Germinal center (tissue), 1 donor: Measurements from ENCODE around the gene PXYLP1.

Source experiments
- DNase-seq: peaks from one replicate; pipeline ENCODE4 v3.0.0; 2012; ENCODE audit warnings: mixed read lengths, low spot score

Gene PXYLP1

GRCh38 chr3:141229132-141229531, 2.5 kb upstream of the PXYLP1 start:
- DNase-seq: no peak

GRCh38 chr3:141230293-141230692, 1.3 kb upstream of the PXYLP1 start:
- DNase-seq: no peak

GRCh38 chr3:141231952-141232823, 563 bp downstream of the PXYLP1 start:
- DNase-seq: peak; percentile 29

DNA sequence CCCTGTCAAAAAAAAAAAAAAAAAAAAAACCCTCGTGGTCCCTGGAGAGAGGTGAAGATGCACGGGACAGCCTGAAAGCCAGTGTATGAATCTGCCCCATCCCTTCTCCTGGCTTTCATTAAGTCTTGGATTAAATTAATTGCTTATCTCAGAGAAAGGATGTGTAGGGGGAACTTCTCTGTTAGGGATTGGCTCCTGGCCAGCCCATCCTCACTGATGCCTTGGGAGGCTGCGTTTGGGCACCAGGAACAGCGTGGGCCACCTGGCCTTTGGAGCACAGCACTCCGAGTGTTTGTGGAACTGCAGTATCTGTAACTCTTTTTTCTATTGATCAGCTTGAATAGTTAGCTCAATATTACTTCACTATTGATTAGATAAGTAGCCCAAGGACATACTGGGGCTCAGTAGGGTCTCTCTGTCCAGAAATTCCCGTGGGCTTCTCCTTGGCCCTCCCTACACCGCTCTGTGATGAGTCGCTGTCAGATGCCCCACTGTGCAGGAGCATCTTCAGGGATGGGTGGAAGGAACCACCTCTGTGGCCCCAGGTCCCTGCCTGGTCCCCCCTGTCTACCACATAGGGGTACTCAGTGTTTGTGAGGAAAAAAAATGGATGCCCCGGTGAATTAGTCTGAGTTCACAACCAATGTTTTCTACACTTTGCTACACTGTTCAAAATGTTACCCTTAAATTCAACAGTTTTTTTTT, 2.0 kb downstream of the PXYLP1 start:
- no peak for DNase-seq

GRCh38 chr3:141234283-141234682, 2.7 kb downstream of the PXYLP1 start:
- no peak for DNase-seq

- DNase-seq: no peak
These were observed 4.1 kb downstream of the PXYLP1 start for GRCh38 chr3:141235661-141236171.

GRCh38 chr3:141236361-141236760, 4.7 kb downstream of the PXYLP1 start:
- DNase-seq: no peak

DNA sequence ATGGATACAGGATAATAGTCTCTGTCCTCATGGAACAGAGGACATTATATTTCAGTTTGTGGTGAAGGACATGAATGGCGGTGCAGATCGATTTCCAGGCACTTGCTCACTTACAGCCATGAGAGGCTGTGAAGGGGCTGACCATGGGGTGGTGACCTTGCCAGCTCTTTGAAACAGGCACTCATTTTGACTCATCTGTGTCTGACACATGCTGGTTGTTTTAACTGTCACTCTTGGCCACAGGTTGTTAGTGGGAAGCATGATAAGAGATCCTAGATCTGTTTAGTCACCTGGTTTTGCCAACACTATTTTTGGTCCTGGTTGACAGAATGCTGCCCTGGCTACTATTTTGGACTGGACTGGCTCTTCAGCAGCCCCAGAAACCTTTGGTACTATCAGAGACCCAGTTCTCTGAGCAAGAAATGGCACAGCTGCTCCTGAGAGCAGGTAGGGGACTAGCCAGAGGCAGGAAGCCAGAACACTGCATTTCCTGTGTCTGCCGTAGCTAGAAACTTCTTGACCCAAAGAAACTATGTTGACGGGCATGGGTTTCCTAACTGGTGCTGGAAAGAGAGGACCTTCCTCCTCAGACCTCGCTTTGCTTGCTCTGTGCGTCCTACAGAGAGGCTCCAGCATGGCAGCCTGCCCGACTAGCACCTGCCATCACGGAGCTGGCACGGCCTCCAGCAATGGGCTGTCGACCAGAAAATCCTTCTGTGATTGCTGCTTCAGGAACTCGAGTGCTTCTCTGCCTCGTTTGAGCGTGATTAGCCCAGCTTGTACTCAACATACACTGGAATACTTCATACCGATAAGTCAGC, 6.3 kb downstream of the PXYLP1 start:
- DNase-seq: no peak

DNA sequence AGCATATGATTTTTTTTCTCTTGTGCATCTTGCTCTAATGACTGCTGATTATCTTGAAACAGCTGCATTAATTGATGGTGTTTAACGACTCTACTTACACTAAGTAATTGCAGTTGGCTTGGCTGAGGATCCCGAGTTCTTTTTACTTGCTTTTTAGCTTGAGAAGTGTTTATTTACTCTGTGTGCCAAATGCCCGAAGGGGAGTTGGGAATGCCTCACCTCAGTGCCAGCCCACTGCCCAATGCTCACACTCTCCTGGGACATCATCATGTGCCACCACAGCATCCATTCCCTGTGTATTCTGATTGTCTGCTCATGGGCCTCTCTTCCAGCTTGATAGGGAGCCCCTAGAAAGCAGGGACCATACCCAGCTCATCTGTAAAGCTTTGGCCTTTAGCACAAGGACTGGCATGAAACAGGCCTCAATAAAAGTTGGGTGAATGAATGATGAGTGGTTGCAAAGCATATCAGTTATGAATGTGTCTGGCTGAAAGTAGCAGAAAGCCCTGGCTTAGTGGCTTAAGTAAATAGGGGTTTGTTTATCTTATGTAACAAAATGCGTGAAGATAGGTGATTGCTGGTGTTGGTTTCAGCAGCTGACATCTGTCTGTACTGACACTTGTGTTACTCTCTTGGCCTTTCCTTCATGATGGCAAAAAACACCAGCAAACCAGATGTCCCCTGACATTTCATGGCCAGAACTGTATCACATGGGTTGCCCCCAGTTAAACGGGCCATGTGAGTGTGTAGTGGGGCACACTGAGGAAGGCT, 8.1 kb downstream of the PXYLP1 start:
- DNase-seq: no peak

GRCh38 chr3:141240286-141240685, 8.7 kb downstream of the PXYLP1 start:
- no peak for DNase-seq

DNA sequence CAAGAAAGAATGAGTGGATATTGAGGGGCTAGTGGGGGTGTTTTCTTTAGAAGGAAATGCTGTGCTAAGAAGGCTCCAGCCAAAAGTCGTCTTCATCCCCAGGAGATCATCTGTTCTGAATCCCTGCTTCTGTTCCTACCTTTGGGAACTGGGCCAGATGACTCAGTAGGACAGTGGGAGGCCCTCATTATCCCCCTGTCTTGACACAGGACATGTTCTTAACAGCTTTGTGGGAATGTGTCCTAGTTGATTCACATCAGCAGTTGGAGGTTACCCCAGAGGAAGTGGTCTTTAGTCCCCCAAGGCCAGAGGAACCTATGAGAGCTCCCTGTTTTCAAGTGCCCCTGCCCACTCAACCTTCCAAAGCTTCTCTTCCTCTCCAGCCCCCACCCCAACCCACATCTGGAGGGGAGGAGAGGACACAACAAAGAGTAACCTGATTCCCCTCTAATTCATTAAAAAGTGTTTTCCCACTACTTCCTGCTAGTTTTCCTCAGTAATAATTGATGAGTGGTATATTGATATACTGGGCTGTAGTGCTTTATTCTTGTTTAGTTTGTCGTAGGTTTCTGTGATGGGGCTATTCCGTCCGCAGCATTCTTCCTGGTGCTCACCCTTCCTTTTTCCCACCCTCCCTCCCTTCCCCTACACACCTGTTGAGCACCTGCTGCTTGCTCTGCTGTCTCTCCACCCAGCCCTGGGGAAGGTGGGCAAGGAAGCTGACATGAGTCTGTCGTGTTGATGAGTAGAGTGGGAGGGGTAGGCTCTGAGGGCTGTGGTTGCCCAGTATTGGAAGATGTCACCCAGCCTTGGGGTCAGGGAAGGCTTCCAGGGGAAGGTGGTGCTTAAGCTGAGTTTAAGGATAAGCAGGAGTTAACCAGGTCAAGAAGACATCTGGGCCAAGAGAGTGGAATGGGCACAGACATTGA, 9.3 kb downstream of the PXYLP1 start:
- DNase-seq: no peak

DNA sequence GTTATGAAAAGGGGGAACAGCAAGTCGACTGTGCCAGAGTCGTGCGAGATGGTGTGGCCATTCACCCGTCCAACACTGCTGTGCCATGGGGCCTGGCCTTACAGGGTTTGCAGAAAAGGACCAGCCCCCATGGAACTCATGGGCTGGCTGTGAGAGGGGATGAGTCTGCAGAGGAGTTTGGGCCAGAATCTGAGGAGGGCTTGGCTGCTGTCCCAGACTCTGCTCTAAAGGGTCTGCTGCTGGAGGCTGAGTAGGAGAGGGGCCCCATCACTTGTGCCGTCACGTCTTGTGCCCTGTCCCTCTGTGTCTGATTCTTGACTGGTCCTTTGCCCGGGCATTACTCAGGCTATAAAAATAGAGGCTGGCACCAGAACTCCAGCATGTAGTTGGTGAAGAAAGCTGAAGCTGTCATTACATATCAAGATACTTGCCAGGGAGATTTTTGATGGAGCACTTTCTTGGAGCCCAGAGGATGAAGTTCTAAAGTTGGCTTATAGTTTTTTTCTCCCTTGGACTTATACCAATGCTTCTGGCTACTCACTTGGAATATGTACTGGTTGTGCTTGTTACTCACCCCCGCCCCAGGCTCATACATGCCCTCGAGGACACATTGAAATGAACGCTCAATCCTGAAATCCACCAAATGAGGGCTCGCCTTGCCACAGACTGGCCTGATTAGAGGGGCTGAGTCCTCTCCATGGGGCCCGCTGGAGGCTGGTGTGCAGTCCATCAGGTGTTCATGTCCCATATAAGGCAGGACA, 10.2 kb downstream of the PXYLP1 start:
- no peak for DNase-seq

DNA sequence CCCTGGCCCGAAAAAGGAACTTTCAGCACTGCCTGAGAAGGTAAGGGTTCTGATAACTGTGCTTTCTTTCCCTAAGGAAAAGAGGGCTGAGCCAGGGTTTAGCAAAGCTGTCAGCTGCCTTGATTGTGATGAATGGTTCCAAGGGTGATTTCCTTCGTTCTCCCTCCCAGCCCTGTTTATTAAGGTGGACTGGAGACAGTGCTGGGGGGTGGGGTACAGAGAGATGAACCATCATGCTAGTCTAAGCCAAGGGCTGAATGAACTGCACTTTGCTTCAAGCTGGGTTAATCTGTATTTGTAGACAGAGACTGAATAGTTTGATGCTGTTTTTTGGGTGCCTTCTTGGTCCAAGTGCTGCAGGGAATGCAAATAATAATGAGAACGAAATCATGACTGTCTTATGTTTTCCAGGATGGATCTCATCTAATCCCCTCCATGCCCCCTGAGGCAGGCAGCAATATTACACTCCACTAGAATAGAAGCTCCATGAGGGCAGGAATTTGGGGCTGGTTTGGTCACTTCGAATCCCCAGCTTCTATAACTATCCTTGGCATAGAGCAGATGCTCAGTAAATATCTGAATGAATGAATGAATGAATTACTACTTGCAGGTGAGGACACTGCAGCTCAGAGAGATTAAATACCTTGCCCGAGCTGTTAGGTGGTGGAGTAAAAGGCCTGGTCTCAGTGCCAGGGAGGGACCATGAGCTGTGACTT, 10.9 kb downstream of the PXYLP1 start:
- DNase-seq: no peak

DNA sequence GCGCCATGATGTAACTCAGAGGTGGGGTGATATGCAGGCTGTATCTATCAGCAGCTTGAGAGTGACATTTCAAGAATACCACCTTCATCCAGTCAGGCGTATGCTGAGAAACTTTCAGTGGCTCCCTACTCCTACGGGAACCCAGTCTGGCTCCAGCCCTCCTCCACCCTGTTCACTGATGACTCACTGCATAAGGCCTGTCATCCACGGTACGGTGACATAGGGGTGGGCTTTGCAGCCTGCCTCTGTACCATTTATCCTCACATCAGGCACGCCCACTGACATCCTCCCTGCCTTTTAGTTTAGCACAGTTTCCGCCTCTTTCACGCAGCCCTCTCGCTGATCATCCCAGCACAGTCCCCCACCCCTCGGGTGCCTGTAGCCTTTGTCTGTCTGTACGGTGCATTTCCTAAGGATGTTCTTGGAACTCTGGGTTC, 11.7 kb downstream of the PXYLP1 start:
- DNase-seq: no peak

DNA sequence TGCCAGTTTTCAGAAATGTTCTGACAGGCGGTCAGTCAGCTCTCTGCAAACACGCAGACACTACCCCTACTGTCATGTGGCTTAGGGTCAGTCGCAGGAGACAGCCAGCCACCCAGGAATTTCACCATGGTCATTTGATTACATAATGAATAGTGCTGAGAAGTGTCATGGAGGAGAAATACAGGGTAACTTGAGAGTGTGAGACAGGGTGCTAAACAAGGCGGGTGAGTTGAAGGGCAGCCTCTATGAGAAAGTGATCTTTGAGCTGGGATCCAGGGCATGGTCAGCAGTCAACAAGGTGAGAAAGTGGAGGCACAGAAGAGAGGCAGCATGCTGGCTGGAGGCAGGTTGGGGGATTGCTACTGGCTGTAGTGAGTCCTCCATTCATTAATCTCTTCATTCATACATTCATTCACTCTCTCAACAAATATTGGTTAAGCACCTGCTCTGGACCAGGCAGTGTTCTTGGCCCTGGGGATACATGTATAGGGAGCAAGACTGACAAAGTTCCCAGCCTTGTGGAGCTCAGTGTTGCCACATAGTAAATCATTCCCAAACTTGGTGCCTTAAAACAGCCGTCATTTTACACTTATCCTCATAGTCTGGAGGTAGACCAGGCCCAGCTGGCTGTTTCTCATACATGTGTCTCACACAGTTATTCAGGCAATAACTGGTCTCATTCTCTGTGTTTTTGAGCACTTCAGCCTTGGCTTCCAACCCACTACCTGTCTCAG, 14.8 kb downstream of the PXYLP1 start:
- no peak for DNase-seq

DNA sequence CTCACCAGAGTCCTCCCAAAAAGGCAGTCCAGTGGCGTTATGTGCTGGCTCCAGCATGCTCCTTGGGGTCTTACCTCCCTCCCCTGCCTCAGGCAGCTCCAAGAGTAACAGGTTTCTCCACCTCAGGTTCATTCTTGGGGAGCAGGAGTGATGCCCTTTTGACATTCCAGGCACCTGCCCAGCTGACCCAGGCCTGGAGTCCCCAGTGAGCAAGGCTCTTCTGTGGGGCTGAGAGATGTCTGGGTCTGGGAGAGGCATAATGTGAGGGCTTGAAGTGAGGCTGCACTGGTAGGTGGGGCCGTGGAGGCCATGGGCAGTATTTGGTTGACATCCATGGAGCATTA, 15.3 kb downstream of the PXYLP1 start:
- no peak for DNase-seq

GRCh38 chr3:141248064-141248463, 16.4 kb downstream of the PXYLP1 start:
- DNase-seq: no peak

DNA sequence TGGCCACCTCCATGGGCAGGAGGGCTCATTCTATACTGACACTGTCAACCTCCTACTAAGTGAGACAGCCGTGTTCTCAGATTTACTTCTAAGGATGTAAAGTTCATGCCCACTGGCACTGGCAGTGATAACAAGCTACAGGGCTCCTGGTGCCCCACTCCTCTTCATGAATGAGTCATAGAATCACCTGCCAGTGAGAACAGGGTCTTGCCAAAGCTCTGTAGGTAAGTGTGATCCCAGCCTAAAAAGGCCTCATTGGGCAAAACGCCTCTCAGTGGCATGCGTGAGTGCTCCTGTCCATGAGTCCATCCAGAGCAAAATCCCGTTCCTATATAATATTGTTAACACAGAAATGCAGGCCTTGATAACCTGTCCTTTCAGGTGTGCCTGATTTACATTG, 17.4 kb downstream of the PXYLP1 start:
- DNase-seq: no peak
